OCI-LY7 (cell line): ENCODE results near the gene LRCOL1. TPM values are rescaled to one million over a fixed set of nuclear protein-coding genes. Genes with fewer than 3 reads are reported as not detected.

Experiments used
- BruUV-seq: library from RNA; stranded (reverse); fragments of 400-500 nt; replicated peaks from 2 replicates; lab custom pipeline; 2021; lab: Mats Ljungman, UMichigan
- CTCF ChIA-PET: fragments of 300-600 bp; sonication (Branson Sonifier 250); formaldehyde crosslinking; loops from one replicate; lab custom pipeline; 2022; ENCODE audit warnings: antibody characterized with exemption; ENCODE audit not compliant: unreplicated experiment; lab: Charles Lee
- POLR2A ChIA-PET: fragments of 300-600 bp; sonication (Branson Sonifier 250); formaldehyde crosslinking; loops from one replicate; lab custom pipeline; 2022; ENCODE audit warnings: antibody characterized with exemption; lab: Charles Lee
- DNase-seq: peaks from one replicate; pipeline ENCODE4 v3.0.0-alpha.2; 2015; ENCODE audit warnings: low spot score
- H2AFZ ChIP-seq: fragments of 200-600 bp; sonication (generic), shearing (Covaris generic); 2 replicates; pipeline ENCODE4 v1.6.1; 2014; ENCODE audit warnings: mild to moderate bottlenecking, antibody characterized with exemption, low read length, moderate library complexity
- H3K27ac ChIP-seq: fragments of 200-600 bp; sonication (generic); 2 replicates; pipeline ENCODE4 v1.5.1; 2014; ENCODE audit warnings: mixed run types, low read depth, mild to moderate bottlenecking, moderate library complexity, low read length, inconsistent platforms; ENCODE audit not compliant: poor library complexity, severe bottlenecking
- H3K36me3 ChIP-seq: fragments of 200-600 bp; sonication (generic); 2 replicates; pipeline ENCODE4 v1.6.1; 2014; ENCODE audit warnings: mild to moderate bottlenecking, antibody characterized with exemption, low read length, moderate library complexity, mixed read lengths; ENCODE audit not compliant: insufficient read depth
- H3K4me1 ChIP-seq: fragments of 200-600 bp; sonication (generic); 2 replicates; pipeline ENCODE4 v1.5.1; 2014; ENCODE audit warnings: mild to moderate bottlenecking, low read length; ENCODE audit not compliant: insufficient read depth, poor library complexity, severe bottlenecking
- H3K4me2 ChIP-seq: fragments of 200-600 bp; sonication (generic); 2 replicates; pipeline ENCODE4 v1.6.1; 2014; ENCODE audit warnings: mild to moderate bottlenecking, low read length
- H3K4me3 ChIP-seq: fragments of 200-600 bp; sonication (generic); 2 replicates; pipeline ENCODE4 v1.5.1; 2014; ENCODE audit warnings: mild to moderate bottlenecking, low read depth, low read length; ENCODE audit not compliant: poor library complexity, severe bottlenecking
- H3K79me2 ChIP-seq: fragments of 200-600 bp; sonication (generic); 2 replicates; pipeline ENCODE4 v1.6.1; 2016; ENCODE audit warnings: low read depth, mild to moderate bottlenecking, low read length, moderate library complexity, mixed read lengths; ENCODE audit not compliant: insufficient read depth
- H3K9me2 ChIP-seq: fragments of 200-600 bp; sonication (generic); 2 replicates; pipeline ENCODE4 v1.6.1; 2016; ENCODE audit warnings: mild to moderate bottlenecking, low read length, mixed read lengths; ENCODE audit not compliant: insufficient read depth
- H3K9me3 ChIP-seq: fragments of 200-600 bp; sonication (generic); 2 replicates; pipeline ENCODE4 v1.6.1; 2014; ENCODE audit warnings: mild to moderate bottlenecking, mixed run types, low read length, mixed read lengths
- H4K20me1 ChIP-seq: fragments of 200-600 bp; sonication (generic); 2 replicates; pipeline ENCODE4 v1.6.1; 2014; ENCODE audit warnings: mild to moderate bottlenecking, antibody characterized with exemption, low read length, moderate library complexity, mixed read lengths; ENCODE audit not compliant: insufficient read depth
- CTCF ChIP-seq: fragments of 200-600 bp; sonication (generic); conservative IDR thresholded peaks from 2 replicates; pipeline ENCODE4 v1.5.1; 2014; ENCODE audit warnings: mild to moderate bottlenecking, antibody characterized with exemption, low read length, moderate library complexity, mixed read lengths
- EZH2phosphoT487 ChIP-seq: fragments of 200-600 bp; sonication (generic); IDR thresholded peaks from 2 replicates; pipeline ENCODE4 v1.6.1; 2018; ENCODE audit warnings: low read depth, borderline replicate concordance, mild to moderate bottlenecking, mixed run types, antibody characterized with exemption, low read length, moderate library complexity, mixed read lengths
- intact Hi-C: fragments of 100-400 bp; cut with micrococcal nuclease; formaldehyde crosslinking; loops from one replicate; pipeline ENCODE4 v1.10.0; 2022; ENCODE audit not compliant: unreplicated experiment
- total RNA-seq, 2 experiments: library from RNA; depleted of rRNA in 1 of 2; stranded (reverse); fragments of >200 nt in 1 of 2; shearing (Covaris generic) in 1 of 2; gene quantifications; 2 replicates each; pipeline ENCODE4 v1.2.3, GENCODE V29; 2014 to 2022

Gene LRCOL1
- total RNA-seq, 2 experiments from 2014 or later, result not detected

- no peak overlapping the region for H2AFZ ChIP-seq
- H4K20me1 ChIP-seq, result no peaks in the 10 kb centered on the region
- no TSS peak for BruUV-seq
- no peak for TF ChIP-seq CTCF
- TF ChIP-seq EZH2phosphoT487, result no peak
- no peaks in the 10 kb centered on the region for H3K36me3 ChIP-seq
- H3K4me2 ChIP-seq, result no peak overlapping the region
- no peaks in the 10 kb centered on the region for H3K4me1 ChIP-seq
- no peaks in the 10 kb centered on the region for H3K9me2 ChIP-seq
- no peak overlapping the region for H3K4me3 ChIP-seq
- no peaks in the 10 kb centered on the region for H3K9me3 ChIP-seq
- intact Hi-C loops, result no loop called here
- ChIA-PET POLR2A (interaction anchor here (1.0 kb wide), 1 partner anchor 23 kb away, joined by 3 read pairs; no protein-coding TSS in a partner anchor), CTCF (no interaction called here)
- DNase-seq, result no peak
- no peaks in the 10 kb centered on the region for H3K79me2 ChIP-seq
- no peak overlapping the region for H3K27ac ChIP-seq
Observed at GRCh38 chr12:132608231-132609171, 1.9 kb downstream of the LRCOL1 start.

GRCh38 chr12:132606927-132607326 lies 3.5 kb downstream of the LRCOL1 start:
- Histone ChIP-seq H3K27ac (no peak overlapping the region), H3K4me1 (no peaks in the 10 kb centered on the region)
- CTCF ChIA-PET, result no interaction called here

More at GRCh38 chr12:132606927-132607326, 3.5 kb downstream of the LRCOL1 start:
- no peak overlapping the region for H2AFZ ChIP-seq
- no peak for DNase-seq
- no TSS peak for BruUV-seq
- no peak overlapping the region for H3K4me3 ChIP-seq
- POLR2A ChIA-PET, result no interaction called here
- no peaks in the 10 kb centered on the region for H3K36me3 ChIP-seq
- no peaks in the 10 kb centered on the region for H3K79me2 ChIP-seq
- H3K9me2 ChIP-seq, result no peaks in the 10 kb centered on the region
- H4K20me1 ChIP-seq, result no peaks in the 10 kb centered on the region
- no peak overlapping the region for H3K4me2 ChIP-seq
- intact Hi-C loops, result no loop called here
- TF ChIP-seq EZH2phosphoT487 (no peak), CTCF (no peak)
- H3K9me3 ChIP-seq, result no peaks in the 10 kb centered on the region
